ENCODE data around the gene HS3ST2.

DNA sequence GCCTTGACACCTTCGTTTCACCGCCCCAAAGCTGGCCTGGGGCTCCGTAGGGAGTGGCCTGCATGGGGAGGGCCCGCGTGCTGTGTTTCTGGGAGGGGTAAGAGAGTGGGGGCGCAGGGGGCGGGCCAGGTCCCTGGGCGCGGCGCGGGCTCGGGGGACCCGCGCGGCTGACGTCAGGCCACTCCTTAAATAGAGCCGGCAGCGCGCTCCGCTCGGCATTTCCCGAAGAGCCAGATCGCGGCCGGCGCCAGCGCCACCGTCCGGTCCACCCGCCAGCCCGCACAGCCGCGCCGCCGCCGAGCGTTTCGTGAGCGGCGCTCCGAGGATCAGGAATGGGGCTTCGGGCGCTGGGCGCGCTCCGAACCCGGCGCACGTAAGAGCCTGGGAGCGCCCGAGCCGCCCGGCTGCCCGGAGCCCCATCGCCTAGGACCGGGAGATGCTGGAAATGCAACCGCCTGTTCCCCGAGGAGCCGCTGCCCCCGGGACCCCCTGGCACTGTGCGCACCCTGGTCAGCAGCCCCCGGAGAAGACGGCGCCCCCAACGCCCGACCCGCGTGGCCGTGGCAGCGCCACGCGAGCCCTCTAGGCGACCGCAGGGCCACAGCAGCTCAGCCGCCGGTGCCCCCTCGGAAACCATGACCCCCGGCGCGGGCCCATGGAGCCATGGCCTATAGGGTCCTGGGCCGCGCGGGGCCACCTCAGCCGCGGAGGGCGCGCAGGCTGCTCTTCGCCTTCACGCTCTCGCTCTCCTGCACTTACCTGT is at the start of gene HS3ST2:
- TF ChIP-seq, protein P1, sequence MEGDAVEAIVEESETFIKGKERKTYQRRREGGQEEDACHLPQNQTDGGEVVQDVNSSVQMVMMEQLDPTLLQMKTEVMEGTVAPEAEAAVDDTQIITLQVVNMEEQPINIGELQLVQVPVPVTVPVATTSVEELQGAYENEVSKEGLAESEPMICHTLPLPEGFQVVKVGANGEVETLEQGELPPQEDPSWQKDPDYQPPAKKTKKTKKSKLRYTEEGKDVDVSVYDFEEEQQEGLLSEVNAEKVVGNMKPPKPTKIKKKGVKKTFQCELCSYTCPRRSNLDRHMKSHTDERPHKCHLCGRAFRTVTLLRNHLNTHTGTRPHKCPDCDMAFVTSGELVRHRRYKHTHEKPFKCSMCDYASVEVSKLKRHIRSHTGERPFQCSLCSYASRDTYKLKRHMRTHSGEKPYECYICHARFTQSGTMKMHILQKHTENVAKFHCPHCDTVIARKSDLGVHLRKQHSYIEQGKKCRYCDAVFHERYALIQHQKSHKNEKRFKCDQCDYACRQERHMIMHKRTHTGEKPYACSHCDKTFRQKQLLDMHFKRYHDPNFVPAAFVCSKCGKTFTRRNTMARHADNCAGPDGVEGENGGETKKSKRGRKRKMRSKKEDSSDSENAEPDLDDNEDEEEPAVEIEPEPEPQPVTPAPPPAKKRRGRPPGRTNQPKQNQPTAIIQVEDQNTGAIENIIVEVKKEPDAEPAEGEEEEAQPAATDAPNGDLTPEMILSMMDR (IDR thresholded peaks at IDR 0.05): peak in 2 of 7 experiments; percentile 7 to 14
- TF ChIP-seq POLR2A (IDR thresholded peaks at IDR 0.05): no peak
- no peak for TF ChIP-seq EP300 (IDR thresholded peaks at IDR 0.05)
- TF ChIP-seq POLR2AphosphoS5 (IDR thresholded peaks at IDR 0.05): no peak

Data from stomach (tissue), 4 donors.